Muscle layer of duodenum (tissue), 2 donors: Measurements from ENCODE around the gene ZNF496.
"Not testable (repeated sequence)": the region's sequence is repeated elsewhere in the genome, so short reads cannot be mapped to it uniquely, and the experiment has no call there.

Experiments used
- H3K27ac ChIP-seq: one replicate; pipeline ENCODE4 v1.7.0; 2013; ENCODE audit warnings: mild to moderate bottlenecking, low read length
- H3K27me3 ChIP-seq: one replicate; pipeline ENCODE4 v1.7.0; 2013; ENCODE audit warnings: low read depth, mild to moderate bottlenecking, control low read depth, low read length
- H3K36me3 ChIP-seq, 2 donors: one replicate each; pipeline ENCODE4 v1.7.0; 2013; ENCODE audit warnings: low read length in 2 of 2, control low read depth in 1 of 2, mild to moderate bottlenecking in 1 of 2; ENCODE audit not compliant: insufficient read depth in 2 of 2, control insufficient read depth in 1 of 2
- H3K4me1 ChIP-seq, 2 donors: one replicate each; pipeline ENCODE4 v1.7.0; 2013; ENCODE audit warnings: low read length in 2 of 2, mild to moderate bottlenecking in 2 of 2, control low read depth in 1 of 2, moderate library complexity in 1 of 2; ENCODE audit not compliant: insufficient read depth in 2 of 2, control insufficient read depth in 1 of 2
- H3K4me3 ChIP-seq, 2 donors: one replicate each; pipeline ENCODE4 v1.7.0; 2013; ENCODE audit warnings: low read length in 2 of 2, low read depth in 1 of 2, mild to moderate bottlenecking in 1 of 2
- H3K9me3 ChIP-seq, 2 donors: one replicate each; pipeline ENCODE4 v1.7.0; 2013; ENCODE audit warnings: low read length in 2 of 2, control low read depth in 1 of 2, mild to moderate bottlenecking in 1 of 2; ENCODE audit not compliant: control insufficient read depth in 1 of 2
- donor health status: healthy.

ZNF496 gene

GRCh38 chr1:247255772-247256171, 75.9 kb downstream of the ZNF496 start, which contains the start of gene VN1R5:
Gene VN1R5, plus strand, starts transcription at chr1:247256072.
- not testable (repeated sequence) for H3K4me1 ChIP-seq, H3K4me3 ChIP-seq, H3K27ac ChIP-seq, H3K9me3 ChIP-seq, H3K27me3 ChIP-seq, H3K36me3 ChIP-seq

- no peak overlapping the region for H3K27ac ChIP-seq
These were observed 84.1 kb downstream of the ZNF496 start for GRCh38 chr1:247247568-247247967.

More at GRCh38 chr1:247247568-247247967, 84.1 kb downstream of the ZNF496 start:
- no peaks in the 10 kb centered on the region for H3K36me3 ChIP-seq
- H3K4me3 ChIP-seq = no peak overlapping the region
- no peaks in the 10 kb centered on the region for H3K4me1 ChIP-seq
- H3K9me3 ChIP-seq = peaks cover 0 to 13% of the 10 kb centered on the region in 2 donors
- no peaks in the 10 kb centered on the region for H3K27me3 ChIP-seq
